Natural killer cell (primary cell): ENCODE results near the gene PROK1. TPM values are rescaled to one million over a fixed set of nuclear protein-coding genes. Genes with fewer than 3 reads are reported as not detected.

Experiments used
- ATAC-seq, 3 donors: fragments of 150-1000 bp in 2 of 3; fragments of 200-7000 bp in 1 of 3; cut with Tn5 transposase; 1 replicate in 1 of 3; 2 replicates in 2 of 3; pipeline ENCODE4 v1.10.0; 2021; ENCODE audit warnings: mild to moderate bottlenecking in 2 of 3, moderate library complexity in 2 of 3
- DNase-seq, 2 donors: peaks; one replicate each; pipeline versions ENCODE4 v3.0.0 to v3.0.0-alpha.2; 2013 to 2021; ENCODE audit warnings: mixed read lengths in 1 of 2
- H3K27ac ChIP-seq: one replicate; pipeline ENCODE4 v1.5.1; 2013; ENCODE audit warnings: mild to moderate bottlenecking, low read length
- H3K27me3 ChIP-seq: one replicate; pipeline ENCODE4 v1.6.1; 2013; ENCODE audit warnings: low read length; ENCODE audit not compliant: control insufficient read depth, insufficient read depth
- H3K36me3 ChIP-seq: one replicate; pipeline ENCODE4 v1.6.1; 2013; ENCODE audit warnings: low read length; ENCODE audit not compliant: control insufficient read depth, insufficient read depth
- H3K4me1 ChIP-seq: one replicate; pipeline ENCODE4 v1.6.1; 2013; ENCODE audit warnings: low read length; ENCODE audit not compliant: control insufficient read depth, insufficient read depth
- H3K4me3 ChIP-seq: one replicate; pipeline ENCODE4 v1.5.1; 2013; ENCODE audit warnings: low read length
- H3K9me3 ChIP-seq: one replicate; pipeline ENCODE4 v1.6.1; 2013; ENCODE audit warnings: low read length; ENCODE audit not compliant: control insufficient read depth, insufficient read depth
- H3K27ac Mint-ChIP-seq, 2 donors: one replicate each; pipeline ENCODE4 v1.8.0; 2022; ENCODE audit warnings: mild to moderate bottlenecking in 2 of 2, mixed read lengths in 2 of 2, moderate library complexity in 1 of 2
- H3K27me3 Mint-ChIP-seq, 2 donors: one replicate each; pipeline ENCODE4 v1.8.0; 2022; ENCODE audit warnings: low read depth in 2 of 2, mixed read lengths in 2 of 2
- H3K36me3 Mint-ChIP-seq: one replicate; pipeline ENCODE4 v1.8.0; 2022; ENCODE audit warnings: mixed read lengths
- H3K4me1 Mint-ChIP-seq, 2 donors: one replicate each; pipeline ENCODE4 v1.8.0; 2022; ENCODE audit warnings: mixed read lengths in 2 of 2
- H3K4me3 Mint-ChIP-seq: one replicate; pipeline ENCODE4 v1.8.0; 2022; ENCODE audit warnings: mild to moderate bottlenecking, moderate library complexity, mixed read lengths
- H3K9me3 Mint-ChIP-seq, 2 donors: one replicate each; pipeline ENCODE4 v1.8.0; 2022; ENCODE audit warnings: mixed read lengths in 2 of 2
- WGBS: methylation state at CpG from one replicate; pipeline ENCODE4 v1.1.7; 2013; ENCODE audit warnings: missing lambda C conversion rate; ENCODE audit not compliant: insufficient coverage; 5-methylcytosine and 5-hydroxymethylcytosine counted together
- intact Hi-C: fragments of 100-400 bp; cut with micrococcal nuclease; formaldehyde crosslinking; loops from one replicate; pipeline ENCODE4 v1.14.2; 2022
- total RNA-seq, 4 donors: library from RNA; stranded (reverse); fragments of 120-200 nt in 1 of 4; gene quantifications; one replicate each; pipeline versions ENCODE4 v1.2.3 to v1.2.4, GENCODE V29; 2013 to 2022
- TF ChIP-seq, protein P1 (sequence below): fragments of 200-600 bp; IDR thresholded peaks from one replicate; pipeline ENCODE4 v1.8.0; 2022; ENCODE audit warnings: antibody characterized with exemption

PROK1 gene
- total RNA-seq, 3 donors from 2014 or later (not counting 1 experiment from before 2014, with no cell fraction given) = not detected

DNA sequence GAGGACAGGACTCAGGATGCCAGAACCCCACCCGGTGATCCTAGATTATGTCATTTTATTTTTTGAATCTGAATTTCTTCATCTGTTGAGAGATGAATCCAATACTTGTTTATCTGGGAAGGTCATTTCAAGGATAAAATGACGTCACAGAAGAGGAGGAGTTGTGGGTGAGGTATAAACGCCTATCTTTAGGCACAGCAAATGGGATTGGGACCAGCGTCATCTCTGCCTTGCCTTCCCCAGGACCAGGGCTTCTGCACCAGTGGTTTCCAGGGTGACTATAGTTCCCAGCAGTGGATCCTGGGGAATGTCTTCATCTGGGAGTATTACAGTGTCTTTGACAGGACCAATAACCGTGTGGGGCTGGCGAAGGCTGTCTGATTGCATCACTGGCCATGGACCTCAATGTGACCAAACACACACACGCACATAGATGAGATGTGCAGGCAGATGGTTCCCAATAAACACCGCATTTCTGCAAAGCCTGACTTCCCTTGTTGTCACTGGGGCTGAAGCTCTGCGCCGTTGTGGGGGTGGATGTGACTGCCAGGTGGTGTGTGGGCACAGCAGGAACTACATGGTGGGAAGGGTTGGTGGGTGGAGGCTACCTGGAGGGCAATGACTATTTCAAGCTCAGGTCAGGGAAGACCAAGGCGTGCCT lies 40.0 kb downstream of the PROK1 start:
- Histone ChIP-seq H3K27me3 (no peaks in the 10 kb centered on the region), H3K4me3 (no peak overlapping the region), H3K36me3 (no peaks in the 10 kb centered on the region), H3K9me3 (no peaks in the 10 kb centered on the region), H3K27ac (no peak overlapping the region), H3K4me1 (no peaks in the 10 kb centered on the region)
- ATAC-seq (no peak), DNase-seq (no peak)
- intact Hi-C loops = no loop called here
- Mint-ChIP-seq H3K36me3 (no peaks in the 10 kb centered on the region), H3K27me3 (peaks cover 0 to 7% of the 10 kb centered on the region in 2 donors), H3K4me1 (no peaks in the 10 kb centered on the region), H3K9me3 (no peaks in the 10 kb centered on the region), H3K27ac (no peak overlapping the region), H3K4me3 (no peak overlapping the region)
- 53% methylated on average over 11 of the region's 11 CpGs for WGBS
- TF ChIP-seq, protein P1, sequence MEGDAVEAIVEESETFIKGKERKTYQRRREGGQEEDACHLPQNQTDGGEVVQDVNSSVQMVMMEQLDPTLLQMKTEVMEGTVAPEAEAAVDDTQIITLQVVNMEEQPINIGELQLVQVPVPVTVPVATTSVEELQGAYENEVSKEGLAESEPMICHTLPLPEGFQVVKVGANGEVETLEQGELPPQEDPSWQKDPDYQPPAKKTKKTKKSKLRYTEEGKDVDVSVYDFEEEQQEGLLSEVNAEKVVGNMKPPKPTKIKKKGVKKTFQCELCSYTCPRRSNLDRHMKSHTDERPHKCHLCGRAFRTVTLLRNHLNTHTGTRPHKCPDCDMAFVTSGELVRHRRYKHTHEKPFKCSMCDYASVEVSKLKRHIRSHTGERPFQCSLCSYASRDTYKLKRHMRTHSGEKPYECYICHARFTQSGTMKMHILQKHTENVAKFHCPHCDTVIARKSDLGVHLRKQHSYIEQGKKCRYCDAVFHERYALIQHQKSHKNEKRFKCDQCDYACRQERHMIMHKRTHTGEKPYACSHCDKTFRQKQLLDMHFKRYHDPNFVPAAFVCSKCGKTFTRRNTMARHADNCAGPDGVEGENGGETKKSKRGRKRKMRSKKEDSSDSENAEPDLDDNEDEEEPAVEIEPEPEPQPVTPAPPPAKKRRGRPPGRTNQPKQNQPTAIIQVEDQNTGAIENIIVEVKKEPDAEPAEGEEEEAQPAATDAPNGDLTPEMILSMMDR = no peak

DNA sequence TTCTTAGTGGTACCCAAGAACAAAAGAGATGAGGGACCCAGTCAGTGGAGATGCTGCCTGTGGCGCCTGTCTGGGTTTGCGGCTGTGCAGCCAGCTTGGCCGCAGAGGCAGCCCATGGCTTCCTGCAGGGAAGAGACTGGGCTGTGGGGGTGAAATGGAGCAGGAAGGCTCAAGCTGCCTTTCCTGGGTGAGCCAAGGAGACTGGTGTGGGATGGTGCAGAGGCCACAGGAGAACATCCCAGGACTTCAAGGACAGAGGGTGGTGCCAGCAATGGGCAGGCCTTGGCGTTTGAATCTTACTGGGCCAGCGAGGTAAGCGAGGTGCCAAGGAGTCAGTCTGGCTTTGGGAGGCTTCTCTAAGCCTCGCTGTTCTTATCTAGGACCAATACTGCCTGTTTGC lies 41.6 kb downstream of the PROK1 start:
- TF ChIP-seq, protein P1 = no peak
- H3K36me3 ChIP-seq = no peaks in the 10 kb centered on the region
- no peaks in the 10 kb centered on the region for H3K9me3 ChIP-seq
- DNase-seq (no peak), ATAC-seq (no peak)
- H3K4me1 ChIP-seq = no peaks in the 10 kb centered on the region
- intact Hi-C loops = no loop called here
- no peak overlapping the region for H3K4me3 ChIP-seq
- peaks cover 0 to 7% of the 10 kb centered on the region in 2 donors for H3K27me3 Mint-ChIP-seq
- H3K27me3 ChIP-seq = no peaks in the 10 kb centered on the region
- no peaks in the 10 kb centered on the region for H3K9me3 Mint-ChIP-seq
- no peaks in the 10 kb centered on the region for H3K36me3 Mint-ChIP-seq
- no peak overlapping the region for H3K27ac Mint-ChIP-seq
- H3K27ac ChIP-seq = no peak overlapping the region
- 99% methylated on average over 7 of the region's 7 CpGs for WGBS
- no peaks in the 10 kb centered on the region for H3K4me1 Mint-ChIP-seq
- H3K4me3 Mint-ChIP-seq = no peak overlapping the region

DNA sequence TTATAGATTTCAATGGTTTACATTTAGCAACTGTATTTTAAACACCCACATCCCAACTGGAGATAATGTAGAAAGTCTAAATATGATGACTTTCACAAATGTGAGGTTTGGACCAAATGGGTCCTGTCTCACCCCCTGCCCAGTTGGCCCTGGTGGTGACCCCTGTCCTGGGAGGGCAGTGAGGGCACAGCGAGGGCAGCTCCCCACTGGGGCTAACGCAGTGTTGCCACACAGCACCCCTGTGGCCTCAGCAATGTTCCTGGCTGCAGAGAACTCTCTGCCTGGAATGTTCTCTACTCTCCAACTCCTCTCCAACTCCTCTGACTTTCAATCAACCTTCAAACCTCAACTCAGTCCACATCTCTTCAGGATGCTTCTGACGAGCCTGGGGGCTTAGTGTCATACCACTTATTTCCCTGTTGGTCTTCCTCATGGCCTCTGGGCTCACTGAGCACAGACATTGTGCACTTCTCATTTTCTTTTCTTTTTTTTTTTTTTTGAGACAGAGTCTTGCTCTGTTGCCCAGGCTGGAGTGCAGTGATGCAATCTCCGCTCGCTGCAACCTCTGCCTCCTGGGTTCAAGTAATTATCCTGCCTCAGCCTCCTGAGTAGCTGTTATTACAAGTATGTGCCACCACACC lies 42.2 kb downstream of the PROK1 start:
- H3K36me3 Mint-ChIP-seq = no peaks in the 10 kb centered on the region
- Histone ChIP-seq H3K27ac (no peak overlapping the region), H3K4me1 (no peaks in the 10 kb centered on the region), H3K9me3 (no peaks in the 10 kb centered on the region), H3K4me3 (no peak overlapping the region), H3K36me3 (no peaks in the 10 kb centered on the region), H3K27me3 (no peaks in the 10 kb centered on the region)
- no peaks in the 10 kb centered on the region for H3K4me1 Mint-ChIP-seq
- intact Hi-C loops = no loop called here
- DNase-seq (no peak), ATAC-seq (no peak)
- no peak overlapping the region for H3K4me3 Mint-ChIP-seq
- H3K27me3 Mint-ChIP-seq = peaks cover 0 to 7% of the 10 kb centered on the region in 2 donors
- 84% methylated on average over 5 of the region's 5 CpGs for WGBS
- H3K27ac Mint-ChIP-seq = no peak overlapping the region
- TF ChIP-seq, protein P1 = no peak
- no peaks in the 10 kb centered on the region for H3K9me3 Mint-ChIP-seq
